K562 (cell line): ENCODE results near the gene PPT1. TPM values are rescaled to one million over a fixed set of nuclear protein-coding genes. Genes with fewer than 3 reads are reported as not detected.

ENCODE experiments used
- CC2D1A ChIP-seq: fragments of 450-650 bp; IDR thresholded peaks from 2 replicates; pipeline ENCODE4 v1.6.1; 2017; ENCODE audit warnings: mild to moderate bottlenecking
- GATAD2A ChIP-seq: fragments of 450-650 bp; IDR thresholded peaks from 2 replicates; pipeline ENCODE4 v1.6.1; 2017
- IRF9 ChIP-seq: fragments of 450-650 bp; IDR thresholded peaks from 2 replicates; pipeline ENCODE4 v1.6.1; 2016; ENCODE audit warnings: missing biosample characterization, missing genetic modification characterization
- JUNB ChIP-seq: fragments of 450-650 bp; formaldehyde crosslinking; conservative IDR thresholded peaks from 2 replicates; pipeline ENCODE4 v1.4.0; 2020; ENCODE audit warnings: mild to moderate bottlenecking
- KDM4B ChIP-seq, 2 experiments: fragments of 450-650 bp in 1 of 2; sonication (generic) in 1 of 2; IDR thresholded peaks; 2 replicates each; pipeline ENCODE4 v1.6.1; 2016 to 2017; ENCODE audit warnings: borderline replicate concordance in 2 of 2, antibody characterized with exemption in 1 of 2, low read depth in 1 of 2, mild to moderate bottlenecking in 1 of 2
- NFE2 ChIP-seq: IDR thresholded peaks from 2 replicates; pipeline ENCODE4 v1.6.1; 2014; ENCODE audit warnings: antibody characterized with exemption, low read depth
- OTX1 ChIP-seq: fragments of 450-650 bp; formaldehyde crosslinking; IDR thresholded peaks from 2 replicates; pipeline ENCODE4 v1.4.0; 2022; ENCODE audit warnings: mild to moderate bottlenecking
- PATZ1 ChIP-seq: fragments of 250-450 bp; sonication (Bioruptor Pico); IDR thresholded peaks from 2 replicates; pipeline ENCODE4 v1.5.0; 2020; ENCODE audit warnings: mild to moderate bottlenecking, borderline replicate concordance
- PRPF4 ChIP-seq: fragments of 200-400 bp; formaldehyde crosslinking; IDR thresholded peaks from one replicate; pipeline ENCODE4 v1.6.1; 2017; ENCODE audit warnings: low read length, low read depth, mild to moderate bottlenecking; ENCODE audit not compliant: insufficient read depth, poor library complexity, severe bottlenecking
- SUPT5H ChIP-seq: fragments of 450-650 bp; IDR thresholded peaks from 2 replicates; pipeline ENCODE4 v1.6.1; 2016
- VEZF1 ChIP-seq: fragments of 200-800 bp; sonication (Bioruptor generic); IDR thresholded peaks from 2 replicates; pipeline ENCODE4 v1.6.1; 2017; ENCODE audit warnings: missing genetic modification characterization, missing compliant biosample characterization
- XRCC5 ChIP-seq: fragments of 200-400 bp; formaldehyde crosslinking; IDR thresholded peaks from 2 replicates; pipeline ENCODE4 v1.6.1; 2017; ENCODE audit warnings: low read depth, mild to moderate bottlenecking, low read length
- ZBTB1 ChIP-seq: sonication (generic); formaldehyde crosslinking; IDR thresholded peaks from 2 replicates; pipeline ENCODE4 v1.8.1; 2023; ENCODE audit warnings: missing genetic modification reagents, low read depth, mild to moderate bottlenecking, borderline replicate concordance
- ZNF134 ChIP-seq: fragments of 250-450 bp; sonication (Bioruptor Pico); conservative IDR thresholded peaks from 2 replicates; pipeline ENCODE4 v1.4.0; 2020
- ZNF239 ChIP-seq: fragments of 250-450 bp; sonication (Bioruptor Pico); IDR thresholded peaks from 2 replicates; pipeline ENCODE4 v1.4.0; 2020; ENCODE audit warnings: mild to moderate bottlenecking
- ZNF274 ChIP-seq: IDR thresholded peaks from 2 replicates; pipeline ENCODE4 v1.6.1; 2011; ENCODE audit warnings: low read depth, mild to moderate bottlenecking, low read length, moderate library complexity, borderline replicate concordance
- ZNF445 ChIP-seq: fragments of 250-450 bp; sonication (Bioruptor Pico); IDR thresholded peaks from 2 replicates; pipeline ENCODE4 v1.4.0; 2020; ENCODE audit warnings: low read depth, mild to moderate bottlenecking, moderate library complexity
- ZNF655 ChIP-seq: fragments of 250-450 bp; sonication (Bioruptor Pico); IDR thresholded peaks from 2 replicates; pipeline ENCODE4 v1.5.0; 2021
- ZNF707 ChIP-seq: fragments of 250-450 bp; sonication (Bioruptor Pico); conservative IDR thresholded peaks from 2 replicates; pipeline ENCODE4 v1.8.0; 2022; ENCODE audit warnings: inconsistent platforms, mild to moderate bottlenecking, moderate library complexity
- polyA plus RNA-seq, 8 experiments: library from polyadenylated mRNA; depleted of rRNA in 4 of 8; stranded (reverse) in 5 of 8; unstranded in 3 of 8; fragments of >200 nt; fragmentation: Nextera tagmentation in 2 of 8; fragmentation: Illumina TruSeq in 1 of 8; extraction: Ambion mirVana in 2 of 8; extraction: Trizol in 1 of 8; gene quantifications; 2 replicates each; pipeline versions ENCODE4 v1.2.1 to v1.2.3, GENCODE V29; 2011 to 2014; ENCODE audit warnings: inconsistent platforms in 1 of 8, missing spikeins in 1 of 8
- total RNA-seq, 7 experiments: library from RNA; depleted of rRNA in 6 of 7; stranded (reverse); fragments of >200 nt in 6 of 7; fragmentation: Illumina TruSeq in 2 of 7; extraction: Trizol in 2 of 7; gene quantifications; 2 replicates each; pipeline versions ENCODE4 v1.2.1 to v1.2.3, GENCODE V29; 2011 to 2021; ENCODE audit warnings: low replicate concordance in 1 of 7

PPT1 gene
- total and polyA plus RNA-seq, 9 of the 15 experiments (the other 6 are each of a cell fraction or from before 2014, with no cell fraction given) = 72.2 to 285 (median 143) TPM

- peak; percentile 77 for TF ChIP-seq IRF9 (tag)
- TF ChIP-seq ZNF445 (CRISPR knock-in tag) = peak; percentile 74; the same call in 1 of the 2 replicates
- TF ChIP-seq SUPT5H = no peak
- no peak for TF ChIP-seq ZNF274
- TF ChIP-seq XRCC5 = no peak
- TF ChIP-seq ZNF655 (CRISPR knock-in tag) = peak; percentile 55; the same call in 1 of the 2 replicates
- no peak for TF ChIP-seq PRPF4
- peak; percentile 87 for TF ChIP-seq ZNF239
- TF ChIP-seq NFE2 = no peak
- no peak for TF ChIP-seq CC2D1A
- peak; percentile 76 for TF ChIP-seq ZNF134
- no peak for TF ChIP-seq KDM4B (IDR thresholded peaks at IDR 0.05; ENCODE audit: borderline replicate concordance in 2 of 2, low read depth in 1 of 2)
- no peak for TF ChIP-seq ZNF707 (CRISPR knock-in tag)
- TF ChIP-seq OTX1 (CRISPR knock-in tag) = no peak
- peak; percentile 19; the same call in 1 of the 2 replicates for TF ChIP-seq VEZF1 (CRISPR knock-in tag)
- peak; percentile 91 for TF ChIP-seq PATZ1
- TF ChIP-seq GATAD2A = no peak
- TF ChIP-seq JUNB = no peak
- no peak for TF ChIP-seq ZBTB1 (CRISPR knock-in tag)
Observed at GRCh38 chr1:40059960-40060750, 36.9 kb downstream of the PPT1 start (continued).
